ENCODE results near the gene NKIRAS2.

Gene NKIRAS2

DNA sequence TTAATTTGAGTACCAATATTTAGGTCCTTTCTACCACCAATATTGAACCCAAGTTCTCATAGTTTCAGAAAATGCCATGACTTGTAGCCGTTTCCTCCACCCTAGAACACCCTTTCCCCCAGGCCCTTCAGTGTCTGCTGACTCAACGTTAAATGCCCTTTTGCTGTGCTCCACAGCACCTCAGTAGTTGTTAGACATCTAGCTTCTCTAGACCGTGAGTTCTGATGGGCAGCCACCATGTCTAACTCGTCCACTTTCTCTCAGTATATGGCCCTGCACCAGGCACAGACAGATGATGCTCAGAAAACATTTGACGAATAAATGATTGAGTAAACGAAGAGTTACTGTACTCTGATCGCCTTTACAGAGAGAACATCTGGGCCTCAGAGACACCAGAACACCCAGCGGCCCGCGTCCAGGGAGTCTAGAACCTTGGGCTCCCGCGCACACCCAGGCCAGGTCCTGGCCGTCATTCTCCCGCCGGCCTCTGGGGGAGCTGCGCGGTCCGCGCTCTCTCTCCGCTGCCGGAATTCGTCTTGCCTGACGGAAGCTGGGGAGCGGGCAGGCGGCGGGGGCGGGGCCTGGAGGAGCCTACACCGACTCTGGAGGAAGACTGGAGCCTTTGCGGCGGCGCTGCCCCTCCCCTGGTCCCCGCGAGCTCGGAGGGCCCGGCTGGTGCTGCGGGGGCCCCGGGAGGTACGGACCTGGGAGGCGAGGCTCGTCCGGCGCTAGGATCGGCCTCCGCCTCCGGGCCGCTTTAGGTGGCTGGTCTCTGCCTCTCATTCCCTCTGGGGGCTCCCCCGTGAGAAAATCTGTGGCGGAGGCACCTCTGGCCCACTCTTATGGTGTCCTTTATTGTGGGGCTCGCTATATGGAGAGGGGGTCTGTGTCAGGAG lies at the start of gene NKIRAS2:
NKIRAS2 (plus strand) TSS at position 582 of the 896 bp plus-strand sequence. CDS start 1,488 bp downstream, outside the sequence.
- ChIA-PET POLR2A (interaction anchor here (0.7 to 1.1 kb wide), 3 partner anchors 21 to 330 kb away, joined by 3 to 5 read pairs (median 4); partner anchors contain the start of gene DHX58), CTCF (interaction anchor here (0.6 to 20.7 kb wide), 29 partner anchors 8 to 389 kb away, joined by 3 to 451 read pairs (median 5); partner anchors contain the start of genes CNP, DHX58, HCRT and HSPB9)
- DNase-seq (ENCODE audit: low read depth, low spot score), result no peak
- H3K4me3 ChIP-seq (ENCODE audit: low read depth, low read length), result peak within 1 kb of the TSS; percentile 79
- TF ChIP-seq CTCF (IDR thresholded peaks at IDR 0.05; ENCODE audit: insufficient read depth, low read length, missing control alignments), result peak; percentile 97

GRCh38 chr17:41970901-41971331 lies 49.0 kb upstream of the NKIRAS2 start:
- POLR2A ChIA-PET, result no interaction called here
- no peak for TF ChIP-seq CTCF (IDR thresholded peaks at IDR 0.05; ENCODE audit: insufficient read depth, low read length, missing control alignments)
- no peak overlapping the region for H3K4me3 ChIP-seq (ENCODE audit: low read depth, low read length)
- CTCF ChIA-PET, result no interaction called here
- DNase-seq (ENCODE audit: low read depth, low spot score), result no peak

DNA sequence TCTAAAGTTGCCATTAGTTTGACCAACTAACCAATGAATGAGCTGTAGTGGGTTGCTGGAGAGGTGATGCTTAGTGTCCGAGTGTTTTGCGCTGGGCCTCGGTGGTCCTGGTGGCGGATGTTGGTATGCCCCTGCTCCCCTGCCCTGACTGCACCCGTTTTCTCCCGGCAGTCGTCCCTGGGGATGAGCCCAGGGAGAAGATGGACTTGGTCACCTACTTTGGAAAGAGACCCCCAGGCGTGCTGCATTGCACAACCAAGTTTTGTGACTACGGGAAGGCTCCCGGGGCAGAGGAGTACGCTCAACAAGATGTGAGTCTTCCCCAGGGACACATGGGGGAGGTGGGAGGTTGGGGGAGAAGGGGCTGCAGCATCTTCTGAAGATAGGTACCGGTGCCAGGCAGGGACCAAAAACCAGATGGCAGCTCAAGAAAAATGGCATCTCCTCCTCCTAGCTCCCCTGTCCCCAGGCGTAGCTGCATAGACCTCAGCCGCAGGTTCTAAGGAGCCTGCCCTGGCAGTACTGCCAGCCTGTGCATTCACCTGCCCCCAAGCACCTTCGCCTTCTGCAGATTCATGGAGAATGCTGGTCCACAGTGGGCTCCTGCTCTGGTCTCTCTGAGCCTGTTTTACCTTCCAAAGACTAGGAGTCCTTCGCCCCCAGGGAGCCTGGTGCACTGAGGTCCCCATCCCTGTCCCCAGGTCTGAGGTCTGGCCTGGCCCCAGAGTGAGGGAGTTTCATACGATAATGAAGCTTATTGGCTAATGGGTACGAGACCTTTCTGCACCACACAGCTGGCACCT lies 48.0 kb upstream of the NKIRAS2 start:
- ChIA-PET POLR2A (no interaction called here), CTCF (interaction anchor here (1.1 to 3.4 kb wide), 2 partner anchors 9 to 53 kb away, joined by 4 to 10 read pairs; no protein-coding TSS in a partner anchor)
- H3K4me3 ChIP-seq (ENCODE audit: low read depth, low read length), result no peak overlapping the region
- no peak for DNase-seq (ENCODE audit: low read depth, low spot score)
- no peak for TF ChIP-seq CTCF (IDR thresholded peaks at IDR 0.05; ENCODE audit: insufficient read depth, low read length, missing control alignments)

DNA sequence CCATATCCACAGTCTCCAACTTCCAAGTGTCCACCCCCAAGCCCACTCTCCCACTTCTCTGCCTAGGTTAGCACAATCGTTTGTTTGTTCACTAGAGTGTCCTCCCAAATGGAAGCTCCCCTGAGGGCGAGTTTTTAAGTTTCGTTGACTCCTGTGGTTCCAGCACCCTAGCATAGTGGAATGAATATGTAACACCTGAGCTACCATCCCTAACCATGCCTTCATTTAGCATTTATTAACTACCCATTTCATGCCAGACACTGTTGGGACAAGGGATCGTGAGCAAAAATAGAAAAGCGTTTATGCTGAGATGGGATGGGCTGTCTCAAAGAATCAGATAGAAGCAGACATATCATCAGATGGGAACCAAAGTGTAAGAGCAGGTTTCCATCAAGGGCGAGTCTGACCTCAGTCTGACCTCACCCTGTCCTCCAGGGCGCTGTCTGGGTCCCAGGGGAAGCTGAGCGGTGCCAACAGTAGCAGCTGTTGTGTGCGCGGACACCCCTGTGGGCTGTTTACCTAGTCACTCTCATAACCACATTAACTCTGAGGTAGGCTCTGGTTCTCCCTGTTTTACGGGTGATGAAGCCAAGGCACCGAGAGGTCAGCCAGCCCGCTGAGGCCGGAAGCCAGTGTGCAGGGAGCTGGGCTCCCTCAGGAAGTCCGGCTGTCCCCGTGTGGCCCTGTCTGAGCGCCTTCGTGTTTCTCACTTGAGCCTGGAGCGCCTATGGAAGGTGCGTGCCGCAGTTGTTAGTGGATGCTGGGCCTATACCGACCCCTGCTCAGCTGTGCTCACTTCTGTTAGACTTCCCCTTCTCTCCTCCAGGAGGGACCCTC lies 47.1 kb upstream of the NKIRAS2 start:
- CTCF ChIA-PET, result interaction anchor here (0.9 to 3.4 kb wide), 4 partner anchors 10 to 211 kb away, joined by 3 to 10 read pairs (median 4); no protein-coding TSS in a partner anchor
- POLR2A ChIA-PET, result interaction anchor here (2.0 kb wide), 1 partner anchor 45 kb away, joined by 6 read pairs; the partner anchor contains the start of gene DNAJC7
- no peak overlapping the region for H3K4me3 ChIP-seq (ENCODE audit: low read depth, low read length)
- no peak for TF ChIP-seq CTCF (IDR thresholded peaks at IDR 0.05; ENCODE audit: insufficient read depth, low read length, missing control alignments)
- no peak for DNase-seq (ENCODE audit: low read depth, low spot score)

DNA sequence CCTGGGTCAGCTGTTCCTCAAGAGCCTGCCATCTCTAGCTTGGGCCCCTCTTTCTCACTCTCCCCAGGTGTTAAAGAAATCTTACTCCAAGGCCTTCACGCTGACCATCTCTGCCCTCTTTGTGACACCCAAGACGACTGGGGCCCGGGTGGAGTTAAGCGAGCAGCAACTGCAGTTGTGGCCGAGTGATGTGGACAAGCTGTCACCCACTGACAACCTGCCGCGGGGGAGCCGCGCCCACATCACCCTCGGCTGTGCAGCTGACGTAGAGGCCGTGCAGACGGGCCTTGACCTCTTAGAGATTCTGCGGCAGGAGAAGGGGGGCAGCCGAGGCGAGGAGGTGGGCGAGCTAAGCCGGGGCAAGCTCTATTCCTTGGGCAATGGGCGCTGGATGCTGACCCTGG lies 46.5 kb upstream of the NKIRAS2 start:
- no peak for DNase-seq (ENCODE audit: low read depth, low spot score)
- CTCF ChIA-PET, result interaction anchor here (0.9 to 3.4 kb wide), 5 partner anchors 11 to 211 kb away, joined by 3 to 17 read pairs (median 5); partner anchors contain the start of genes DNAJC7 and NKIRAS2
- H3K4me3 ChIP-seq (ENCODE audit: low read depth, low read length), result no peak overlapping the region
- TF ChIP-seq CTCF (IDR thresholded peaks at IDR 0.05; ENCODE audit: insufficient read depth, low read length, missing control alignments), result no peak
- POLR2A ChIA-PET, result interaction anchor here (2.0 to 3.2 kb wide), 2 partner anchors 7 to 44 kb away, joined by 6 to 12 read pairs; partner anchors contain the start of genes CNP and DNAJC7

Data from AG04449 (cell line).